Neural progenitor cell (in vitro differentiated cells): ENCODE measurements around the gene C2orf76. TPM values are rescaled to one million over a fixed set of nuclear protein-coding genes. Genes with fewer than 3 reads are reported as not detected.
A peak's percentile ranks its signal among the peaks of the same experiment; 100 is the strongest.

Source experiments
- DNase-seq: peaks from one replicate; pipeline ENCODE4 v3.0.0-alpha.2; 2016; ENCODE audit warnings: low spot score
- H2AFZ ChIP-seq: fragments of 200-600 bp; sonication (generic); replicated peaks from 2 replicates; pipeline ENCODE4 v1.6.1; 2016; ENCODE audit warnings: antibody characterized with exemption
- H3F3A ChIP-seq: fragments of 200-600 bp; sonication (generic); 2 replicates; pipeline ENCODE4 v1.6.1; 2016; ENCODE audit warnings: antibody characterized with exemption, low read depth
- H3K27ac ChIP-seq: fragments of 200-600 bp; sonication (generic); 2 replicates; pipeline ENCODE4 v1.5.1; 2016; ENCODE audit warnings: mild to moderate bottlenecking
- H3K27me3 ChIP-seq: fragments of 200-600 bp; sonication (generic); 2 replicates; pipeline ENCODE4 v1.6.1; 2016; ENCODE audit warnings: mild to moderate bottlenecking, moderate library complexity
- H3K36me3 ChIP-seq: fragments of 200-600 bp; sonication (generic); 2 replicates; pipeline ENCODE4 v1.5.1; 2016
- H3K4me1 ChIP-seq: fragments of 200-600 bp; sonication (generic); 2 replicates; pipeline ENCODE4 v1.6.1; 2016; ENCODE audit warnings: mixed run types
- H3K4me2 ChIP-seq: fragments of 200-600 bp; sonication (generic); 2 replicates; pipeline ENCODE4 v1.6.1; 2016
- H3K4me3 ChIP-seq: fragments of 200-600 bp; sonication (generic); 2 replicates; pipeline ENCODE4 v1.5.1; 2016
- H3K79me2 ChIP-seq: fragments of 200-600 bp; sonication (generic); 2 replicates; pipeline ENCODE4 v1.6.1; 2016; ENCODE audit warnings: low read depth
- H3K9ac ChIP-seq: fragments of 200-600 bp; sonication (generic); 2 replicates; pipeline ENCODE4 v1.6.1; 2016
- H3K9me3 ChIP-seq: fragments of 200-600 bp; sonication (generic); 2 replicates; pipeline ENCODE4 v1.5.1; 2016; ENCODE audit warnings: low read depth
- H4K20me1 ChIP-seq: fragments of 200-600 bp; sonication (generic); 2 replicates; pipeline ENCODE4 v1.6.1; 2016; ENCODE audit warnings: low read depth
- H3K27ac Mint-ChIP-seq: 3 replicates; pipeline ENCODE4 v1.8.0; 2021; ENCODE audit warnings: mixed read lengths
- H3K27me3 Mint-ChIP-seq: 2 replicates; pipeline ENCODE4 v1.8.0; 2022; ENCODE audit warnings: low read depth, mild to moderate bottlenecking, inconsistent platforms, moderate library complexity, mixed read lengths; ENCODE audit not compliant: insufficient read depth
- H3K36me3 Mint-ChIP-seq: 3 replicates; pipeline ENCODE4 v1.8.0; 2021; ENCODE audit warnings: mixed read lengths
- H3K4me1 Mint-ChIP-seq: 3 replicates; pipeline ENCODE4 v1.8.0; 2021; ENCODE audit warnings: mixed read lengths
- H3K4me3 Mint-ChIP-seq: 3 replicates; pipeline ENCODE4 v1.8.0; 2021; ENCODE audit warnings: mild to moderate bottlenecking, moderate library complexity, mixed read lengths
- H3K9me3 Mint-ChIP-seq: 3 replicates; pipeline ENCODE4 v1.8.0; 2020; ENCODE audit warnings: mixed read lengths
- CTCF ChIP-seq: fragments of 200-600 bp; sonication (generic); IDR thresholded peaks from 2 replicates; pipeline ENCODE4 v1.5.1; 2017; ENCODE audit warnings: antibody characterized with exemption, mild to moderate bottlenecking
- EZH2 ChIP-seq: fragments of 200-600 bp; sonication (generic); IDR thresholded peaks from 2 replicates; pipeline ENCODE4 v1.6.1; 2017; ENCODE audit warnings: antibody characterized with exemption, mild to moderate bottlenecking, moderate library complexity
- EZH2phosphoT487 ChIP-seq: fragments of 200-600 bp; sonication (generic); IDR thresholded peaks from 2 replicates; pipeline ENCODE4 v1.6.1; 2017; ENCODE audit warnings: antibody characterized with exemption
- total RNA-seq: library from RNA; depleted of rRNA; stranded (reverse); fragments of >200 nt; gene quantifications from 2 replicates; pipeline ENCODE4 v1.2.3, GENCODE V29; 2015; ENCODE audit warnings: low replicate concordance

The C2orf76 gene
- total RNA-seq, 1 donor from 2014 or later = 16.8 TPM

GRCh38 chr2:119292226-119292625 lies 74.4 kb downstream of the C2orf76 start:
- no peak overlapping the region for H3K27ac ChIP-seq
- no peaks in the 10 kb centered on the region for H3K9me3 ChIP-seq
- no peaks in the 10 kb centered on the region for H3F3A ChIP-seq
- H3K4me3 ChIP-seq = no peak overlapping the region
- Mint-ChIP-seq H3K4me1 (peaks cover 5% of the 10 kb centered on the region), H3K27ac (no peak overlapping the region), H3K36me3 (no peaks in the 10 kb centered on the region), H3K9me3 (no peaks in the 10 kb centered on the region), H3K4me3 (no peak overlapping the region), H3K27me3 (no peaks in the 10 kb centered on the region)
- no peak overlapping the region for H2AFZ ChIP-seq
- TF ChIP-seq CTCF (peak; percentile 21), EZH2phosphoT487 (no peak)
- H3K27me3 ChIP-seq = no peaks in the 10 kb centered on the region
- no peak overlapping the region for H3K9ac ChIP-seq
- H3K36me3 ChIP-seq = no peaks in the 10 kb centered on the region
- no peak overlapping the region for H3K4me2 ChIP-seq
- no peaks in the 10 kb centered on the region for H4K20me1 ChIP-seq
- no peaks in the 10 kb centered on the region for H3K4me1 ChIP-seq
- DNase-seq = peak; percentile 19
- H3K79me2 ChIP-seq = no peaks in the 10 kb centered on the region

DNA sequence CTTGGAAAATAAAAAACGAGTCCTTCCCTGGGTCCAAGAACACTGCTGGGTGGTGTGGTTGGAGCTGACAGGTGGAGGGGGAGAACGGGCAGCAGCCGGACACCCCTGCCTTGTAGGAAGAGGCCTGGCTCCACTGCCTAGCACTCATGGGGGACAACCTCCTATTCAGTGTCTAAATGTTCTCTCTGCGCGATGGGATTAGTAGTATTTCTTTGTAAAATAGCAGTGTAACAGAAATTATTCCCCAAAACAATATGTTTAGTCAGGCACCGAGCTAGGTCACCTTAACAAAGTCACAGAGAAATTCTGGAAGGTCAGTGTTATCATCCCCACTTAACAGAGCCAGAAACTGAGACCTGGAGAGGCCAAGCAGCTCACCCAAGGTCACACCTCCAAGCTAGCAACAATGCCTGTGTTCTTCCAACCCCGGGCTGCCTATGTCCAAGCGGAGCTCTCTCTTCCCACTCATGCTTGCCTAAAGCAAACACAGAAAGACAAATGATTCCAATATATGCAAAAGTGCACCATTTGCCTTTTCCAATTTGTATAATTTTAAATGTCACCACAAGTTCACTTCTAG lies 75.0 kb downstream of the C2orf76 start:
- peaks cover 5% of the 10 kb centered on the region for H3K4me1 Mint-ChIP-seq
- H3K9me3 Mint-ChIP-seq = no peaks in the 10 kb centered on the region
- no peak for DNase-seq
- TF ChIP-seq EZH2 = no peak
- no peak for TF ChIP-seq EZH2phosphoT487
- no peak for TF ChIP-seq CTCF
- Histone ChIP-seq H3K27ac (no peak overlapping the region), H3K79me2 (no peaks in the 10 kb centered on the region), H3K4me3 (no peak overlapping the region), H3K9me3 (no peaks in the 10 kb centered on the region), H3F3A (no peaks in the 10 kb centered on the region), H3K4me2 (no peak overlapping the region), H3K36me3 (no peaks in the 10 kb centered on the region), H2AFZ (no peak overlapping the region), H4K20me1 (no peaks in the 10 kb centered on the region), H3K27me3 (no peaks in the 10 kb centered on the region), H3K9ac (no peak overlapping the region), H3K4me1 (no peaks in the 10 kb centered on the region)
- H3K27ac Mint-ChIP-seq = no peak overlapping the region
- no peaks in the 10 kb centered on the region for H3K36me3 Mint-ChIP-seq
- no peaks in the 10 kb centered on the region for H3K27me3 Mint-ChIP-seq
- no peak overlapping the region for H3K4me3 Mint-ChIP-seq

GRCh38 chr2:119290859-119291587 lies 75.6 kb downstream of the C2orf76 start:
- no peak overlapping the region for H2AFZ ChIP-seq

More at GRCh38 chr2:119290859-119291587, 75.6 kb downstream of the C2orf76 start:
- Mint-ChIP-seq H3K36me3 (no peaks in the 10 kb centered on the region), H3K4me1 (peaks cover 5% of the 10 kb centered on the region), H3K9me3 (no peaks in the 10 kb centered on the region), H3K27ac (no peak overlapping the region), H3K27me3 (peaks cover under 1% of the 10 kb centered on the region), H3K4me3 (no peak overlapping the region)
- TF ChIP-seq CTCF (peak; percentile 93), EZH2 (no peak)
- Histone ChIP-seq H3F3A (no peaks in the 10 kb centered on the region), H3K9ac (no peak overlapping the region), H3K36me3 (no peaks in the 10 kb centered on the region), H3K4me3 (no peak overlapping the region), H3K27ac (no peak overlapping the region), H3K4me1 (no peaks in the 10 kb centered on the region), H4K20me1 (no peaks in the 10 kb centered on the region), H3K9me3 (no peaks in the 10 kb centered on the region), H3K27me3 (no peaks in the 10 kb centered on the region), H3K4me2 (no peak overlapping the region), H3K79me2 (no peaks in the 10 kb centered on the region)
- DNase-seq = peak; percentile 89
